ENCODE results near the gene LRRC47.

DNA sequence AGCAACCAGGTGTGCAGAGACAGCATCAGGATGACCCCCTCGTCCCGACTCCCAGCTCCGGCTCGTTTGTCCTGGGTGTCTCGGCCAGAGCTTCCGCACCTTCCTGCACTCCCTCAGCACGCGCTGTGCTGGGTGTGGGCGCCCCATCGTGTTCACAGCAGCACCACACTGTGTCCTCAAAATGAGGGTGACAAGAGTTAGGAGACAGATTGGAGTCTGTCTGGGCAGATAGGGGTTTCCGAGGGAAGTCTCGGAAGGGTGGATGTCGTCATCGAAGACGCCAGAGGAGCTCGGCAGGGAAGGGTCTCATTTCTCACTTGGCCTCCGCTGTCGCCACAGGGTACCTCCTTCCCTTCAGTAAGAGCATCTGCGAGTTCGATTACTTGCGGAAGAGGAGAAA, 39.9 kb downstream of the LRRC47 start:
- no peak for TF ChIP-seq GATA2 (IDR thresholded peaks at IDR 0.05; ENCODE audit: low read depth, low read length)
- TF ChIP-seq GATA3 (IDR thresholded peaks at IDR 0.05; ENCODE audit: low read depth, low read length) = no peak
